H1 (cell line): ENCODE results near the gene P2RX5. TPM values are rescaled to one million over a fixed set of nuclear protein-coding genes. Genes with fewer than 3 reads are reported as not detected.

Experiments
- CTCF ChIA-PET: fragments of 300-600 bp; sonication (Branson Sonifier 250); formaldehyde crosslinking; loops from one replicate; lab custom pipeline; 2021; ENCODE audit not compliant: partially characterized antibody; lab: Charles Lee
- POLR2A ChIA-PET: fragments of 300-600 bp; sonication (Branson Sonifier 250); formaldehyde crosslinking; loops from one replicate; lab custom pipeline; 2021; ENCODE audit warnings: inconsistent platforms; ENCODE audit not compliant: partially characterized antibody; lab: Charles Lee
- DNase-seq, 2 experiments: peaks; one replicate each; pipeline versions ENCODE4 v3.0.0 to v3.0.0-alpha.2; 2010 to 2022; ENCODE audit warnings: low spot score in 2 of 2, low read depth in 1 of 2, mixed read lengths in 1 of 2
- FAIRE-seq: peaks from 2 replicates; lab custom pipeline; 2011; peaks lifted over from hg19 to GRCh38; lab: Jason Lieb, UNC
- H2AFZ ChIP-seq: 2 replicates; pipeline ENCODE4 v1.8.1; 2012; ENCODE audit warnings: low read length, inconsistent platforms
- H2AK5ac ChIP-seq: 2 replicates; pipeline ENCODE4 v1.6.1; 2013; ENCODE audit warnings: low read depth, low read length
- H2BK120ac ChIP-seq: replicated peaks from 2 replicates; pipeline ENCODE3; 2013; ENCODE audit warnings: low read depth, low read length, inconsistent platforms
- H2BK12ac ChIP-seq: 2 replicates; pipeline ENCODE4 v1.6.1; 2013; ENCODE audit warnings: low read depth, low read length
- H2BK15ac ChIP-seq: 2 replicates; pipeline ENCODE4 v1.6.1; 2013; ENCODE audit warnings: low read length
- H2BK20ac ChIP-seq: 2 replicates; pipeline ENCODE4 v1.6.1; 2013; ENCODE audit warnings: low read length
- H2BK5ac ChIP-seq: 2 replicates; pipeline ENCODE4 v1.6.1; 2013; ENCODE audit warnings: low read depth, low read length
- H3K14ac ChIP-seq: 2 replicates; pipeline ENCODE4 v1.6.1; 2013; ENCODE audit warnings: inconsistent platforms; ENCODE audit not compliant: insufficient read length
- H3K18ac ChIP-seq: 2 replicates; pipeline ENCODE4 v1.6.1; 2013; ENCODE audit warnings: low read length; ENCODE audit errors: extremely low read depth
- H3K23ac ChIP-seq: 2 replicates; pipeline ENCODE4 v1.6.1; 2013; ENCODE audit warnings: inconsistent platforms; ENCODE audit not compliant: insufficient read length
- H3K23me2 ChIP-seq: 2 replicates; pipeline ENCODE4 v1.6.1; 2013; ENCODE audit warnings: low read depth, low read length
- H3K27ac ChIP-seq: 2 replicates; pipeline ENCODE4 v1.6.1; 2011; ENCODE audit warnings: low read depth, low read length, inconsistent platforms
- H3K27me3 ChIP-seq, 4 experiments: replicated peaks in 1 of 4; 1 replicate in 1 of 4; 2 replicates in 3 of 4; pipeline versions ENCODE4 v1.6.1 to v1.8.1; 2011 to 2013; ENCODE audit warnings: low read length in 3 of 4, mild to moderate bottlenecking in 3 of 4, inconsistent platforms in 2 of 4, mixed read lengths in 2 of 4, moderate library complexity in 1 of 4; ENCODE audit not compliant: control insufficient read depth in 3 of 4, insufficient read depth in 3 of 4; ENCODE audit errors: extremely low read depth in 1 of 4
- H3K36me3 ChIP-seq, 4 experiments: 2 replicates each; pipeline versions ENCODE4 v1.6.1 to v1.8.1; 2011 to 2013; ENCODE audit warnings: mild to moderate bottlenecking in 4 of 4, low read length in 3 of 4, moderate library complexity in 2 of 4, control low read depth in 1 of 4, inconsistent platforms in 1 of 4; ENCODE audit not compliant: insufficient read depth in 4 of 4, control insufficient read depth in 2 of 4
- H3K4ac ChIP-seq: replicated peaks from 2 replicates; pipeline ENCODE3; 2013; ENCODE audit warnings: low read length, low read depth, mixed read lengths, inconsistent platforms; ENCODE audit not compliant: insufficient read length
- H3K4me1 ChIP-seq, 4 experiments: replicated peaks in 1 of 4; 1 replicate in 1 of 4; 2 replicates in 3 of 4; pipeline versions ENCODE4 v1.6.1 to v1.8.1; 2011 to 2013; ENCODE audit warnings: low read length in 3 of 4, inconsistent platforms in 2 of 4, mixed read lengths in 1 of 4; ENCODE audit not compliant: insufficient read depth in 4 of 4, control insufficient read depth in 3 of 4
- H3K4me2 ChIP-seq, 2 experiments: 2 replicates each; pipeline versions ENCODE4 v1.6.1 to v1.8.1; 2011 to 2013; ENCODE audit warnings: low read depth in 2 of 2, low read length in 2 of 2, control low read depth in 1 of 2, inconsistent platforms in 1 of 2, mild to moderate bottlenecking in 1 of 2; ENCODE audit not compliant: insufficient read depth in 1 of 2
- H3K4me3 ChIP-seq, 4 experiments: fragments of 200-600, 300-600 bp in 1 of 4; sonication (generic), shearing (Covaris generic), sonication (Bioruptor Twin) in 1 of 4; 2 replicates each; pipeline versions ENCODE4 v1.5.1 to v1.8.1; 2011 to 2016; ENCODE audit warnings: low read length in 4 of 4, low read depth in 3 of 4, control low read depth in 2 of 4, inconsistent platforms in 2 of 4, mild to moderate bottlenecking in 2 of 4, mixed read lengths in 1 of 4, moderate library complexity in 1 of 4; ENCODE audit not compliant: insufficient read depth in 2 of 4; ENCODE audit errors: extremely low read depth in 1 of 4
- H3K56ac ChIP-seq: replicated peaks from 2 replicates; pipeline ENCODE3; 2013; ENCODE audit warnings: low read depth, mild to moderate bottlenecking, mixed read lengths, low read length, inconsistent platforms; ENCODE audit not compliant: insufficient read length
- H3K79me1 ChIP-seq: 2 replicates; pipeline ENCODE4 v1.6.1; 2013; ENCODE audit warnings: low read depth, low read length, control low read depth
- H3K79me2 ChIP-seq, 2 experiments: 2 replicates each; pipeline versions ENCODE4 v1.6.1 to v1.8.1; 2012 to 2013; ENCODE audit warnings: low read length in 2 of 2, mild to moderate bottlenecking in 2 of 2, inconsistent platforms in 1 of 2; ENCODE audit not compliant: insufficient read depth in 2 of 2, control insufficient read depth in 1 of 2
- H3K9ac ChIP-seq, 4 experiments: replicated peaks in 1 of 4; 1 replicate in 1 of 4; 2 replicates in 3 of 4; pipeline versions ENCODE4 v1.6.1 to v1.8.1; 2011 to 2013; ENCODE audit warnings: low read depth in 3 of 4, low read length in 3 of 4, control low read depth in 2 of 4, mild to moderate bottlenecking in 2 of 4, moderate library complexity in 2 of 4, inconsistent platforms in 1 of 4; ENCODE audit errors: extremely low read depth in 1 of 4
- H3K9me3 ChIP-seq, 2 experiments: 2 replicates each; pipeline versions ENCODE4 v1.6.1 to v1.8.1; 2012 to 2013; ENCODE audit warnings: mild to moderate bottlenecking in 2 of 2, moderate library complexity in 2 of 2, control low read depth in 1 of 2, inconsistent platforms in 1 of 2, low read depth in 1 of 2, low read length in 1 of 2, mixed read lengths in 1 of 2; ENCODE audit not compliant: insufficient read depth in 2 of 2
- H4K20me1 ChIP-seq, 2 experiments: replicated peaks in 1 of 2; 2 replicates each; pipeline versions ENCODE3 to v1.8.1; 2011 to 2013; ENCODE audit warnings: inconsistent platforms in 2 of 2, low read length in 2 of 2, mild to moderate bottlenecking in 1 of 2; ENCODE audit not compliant: insufficient read depth in 2 of 2, control insufficient read depth in 1 of 2
- H4K5ac ChIP-seq: 2 replicates; pipeline ENCODE4 v1.6.1; 2013; ENCODE audit warnings: low read length, low read depth, mixed read lengths, inconsistent platforms; ENCODE audit not compliant: insufficient read length
- H4K8ac ChIP-seq: 2 replicates; pipeline ENCODE4 v1.8.0; 2013; ENCODE audit warnings: mild to moderate bottlenecking, moderate library complexity, low read length, inconsistent platforms; ENCODE audit not compliant: insufficient read depth; ENCODE audit errors: extremely low read depth
- H4K91ac ChIP-seq: replicated peaks from 2 replicates; pipeline ENCODE3; 2013; ENCODE audit warnings: low read length, mixed read lengths, inconsistent platforms; ENCODE audit not compliant: insufficient read length
- CTCF ChIP-seq, 3 experiments: IDR thresholded peaks; 1 replicate in 2 of 3; 2 replicates in 1 of 3; pipeline versions ENCODE4 v1.5.1 to v1.6.1; 2011; ENCODE audit warnings: low read length in 3 of 3, mild to moderate bottlenecking in 3 of 3, inconsistent platforms in 2 of 3, low read depth in 1 of 3, moderate library complexity in 1 of 3; ENCODE audit not compliant: insufficient read depth in 1 of 3; ENCODE audit errors: control extremely low read depth in 1 of 3
- WGBS, 2 experiments: shearing (Covaris generic) in 1 of 2; methylation state at CpG; one replicate each; pipeline versions ENCODE4 v1.1.6 to v1.1.7; 2013 to 2015; ENCODE audit warnings: low lambda C conversion rate in 2 of 2, mixed read lengths in 2 of 2, inconsistent platforms in 1 of 2, low coverage in 1 of 2, missing lambda C conversion rate in 1 of 2; ENCODE audit not compliant: insufficient replicate concordance in 2 of 2, insufficient coverage in 1 of 2, insufficient read length in 1 of 2; ENCODE audit errors: extremely low coverage in 1 of 2, missing lambda C conversion rate in 1 of 2; 5-methylcytosine and 5-hydroxymethylcytosine counted together
- polyA plus RNA-seq, 7 experiments: library from polyadenylated mRNA; depleted of rRNA in 3 of 7; stranded (reverse) in 5 of 7; unstranded in 2 of 7; fragments of >200 nt in 5 of 7; fragments of 200-250 nt in 2 of 7; gene quantifications; 1 replicate in 5 of 7; 2 replicates in 1 of 7; 4 replicates in 1 of 7; pipeline versions ENCODE4 v1.2.1 to v1.2.3, GENCODE V29; 2011 to 2013; ENCODE audit warnings: missing spikeins in 2 of 7, mixed read lengths in 2 of 7
- total RNA-seq: library from RNA; stranded (reverse); fragmentation: NEBNext Ultra II Directional; extraction: Animal tissue kit (Norgen Biotek cat#: 25700); gene quantifications from 2 replicates; pipeline ENCODE4 v1.2.1, GENCODE V29; 2021

The P2RX5 gene
- total and polyA plus RNA-seq, 2 of the 8 experiments (the other 6 are each of a cell fraction or from before 2014, with no cell fraction given): 12.0 to 15.6 TPM

- CTCF ChIA-PET: interaction anchor here (0.7 to 1.0 kb wide), 2 partner anchors 38 to 112 kb away, joined by 3 read pairs; no protein-coding TSS in a partner anchor
- H3K36me3 ChIP-seq: peaks cover 9 to 51% (median 20%) of the 10 kb centered on the region in 4 experiments; a peak in 7 of 8 replicates
- no peak overlapping the region for H3K4ac ChIP-seq
These were observed 19.3 kb upstream of the P2RX5 start for GRCh38 chr17:3715296-3715695.

More at GRCh38 chr17:3715296-3715695, 19.3 kb upstream of the P2RX5 start:
- H2BK12ac ChIP-seq: no peak overlapping the region
- H3K79me2 ChIP-seq: no peaks in the 10 kb centered on the region
- POLR2A ChIA-PET: interaction anchor here (0.8 to 2.4 kb wide), 2 partner anchors 8 to 12 kb away, joined by 3 to 11 read pairs; partner anchors contain the start of gene HASPIN
- no peaks in the 10 kb centered on the region for H3K27me3 ChIP-seq
- no peak overlapping the region for H3K56ac ChIP-seq
- H2BK120ac ChIP-seq: no peak overlapping the region
- no peak overlapping the region for H3K14ac ChIP-seq
- FAIRE-seq: no peak
- no peak overlapping the region for H2BK20ac ChIP-seq
- no peak overlapping the region for H3K9ac ChIP-seq
- H3K4me3 ChIP-seq: no peak overlapping the region
- no peak overlapping the region for H2AK5ac ChIP-seq
- no peaks in the 10 kb centered on the region for H3K9me3 ChIP-seq
- no peaks in the 10 kb centered on the region for H3K4me1 ChIP-seq
- H3K23ac ChIP-seq: no peak overlapping the region
- no peak overlapping the region for H2AFZ ChIP-seq
- TF ChIP-seq CTCF (IDR thresholded peaks at IDR 0.05; ENCODE audit: control extremely low read depth in 1 of 3, insufficient read depth in 1 of 3, low read depth in 1 of 3, low read length in 3 of 3): no peak
- no peak for DNase-seq
- no peaks in the 10 kb centered on the region for H3K23me2 ChIP-seq
- no peak overlapping the region for H4K8ac ChIP-seq
- H3K18ac ChIP-seq: no peak overlapping the region
- no peaks in the 10 kb centered on the region for H3K79me1 ChIP-seq
- H2BK5ac ChIP-seq: no peak overlapping the region
- no peak overlapping the region for H3K4me2 ChIP-seq
- H2BK15ac ChIP-seq: no peak overlapping the region
- 94% methylated on average over 8 of the region's 8 CpGs; no CpG with 5 or more reads in 1 of the 2 experiments for WGBS, 2 experiments
- H3K27ac ChIP-seq: no peak overlapping the region
- H4K20me1 ChIP-seq: no peaks in the 10 kb centered on the region
- H4K91ac ChIP-seq: no peak overlapping the region
- H4K5ac ChIP-seq: no peak overlapping the region
